PC-9 (cell line): ENCODE measurements around the gene MFRP.

Source experiments
- CTCF ChIP-seq: fragments of 200-600 bp; sonication (generic); conservative IDR thresholded peaks from 2 replicates; pipeline ENCODE4 v1.6.1; 2017; ENCODE audit warnings: mixed run types, antibody characterized with exemption, mild to moderate bottlenecking, moderate library complexity
- EZH2 ChIP-seq: fragments of 200-600 bp; sonication (generic); IDR thresholded peaks from 2 replicates; pipeline ENCODE4 v1.8.0; 2017; ENCODE audit warnings: antibody characterized with exemption, low read depth

GRCh38 chr11:119369132-119369925, 22.8 kb upstream of the MFRP start:
- TF ChIP-seq CTCF: no peak
- TF ChIP-seq EZH2: no peak
